8988T (cell line): ENCODE data around the gene LGR4.
"Not testable (repeated sequence)": the region's sequence is repeated elsewhere in the genome, so short reads cannot be mapped to it uniquely, and the experiment has no call there.

Source experiments
- DNase-seq: peaks from one replicate; pipeline ENCODE4 v3.0.0; 2011

LGR4 gene

GRCh38 chr11:27456140-27456794, 16.3 kb downstream of the LGR4 start:
- DNase-seq = no peak

- no peak for DNase-seq
Observed at GRCh38 chr11:27455667-27456066, 16.9 kb downstream of the LGR4 start.

DNA sequence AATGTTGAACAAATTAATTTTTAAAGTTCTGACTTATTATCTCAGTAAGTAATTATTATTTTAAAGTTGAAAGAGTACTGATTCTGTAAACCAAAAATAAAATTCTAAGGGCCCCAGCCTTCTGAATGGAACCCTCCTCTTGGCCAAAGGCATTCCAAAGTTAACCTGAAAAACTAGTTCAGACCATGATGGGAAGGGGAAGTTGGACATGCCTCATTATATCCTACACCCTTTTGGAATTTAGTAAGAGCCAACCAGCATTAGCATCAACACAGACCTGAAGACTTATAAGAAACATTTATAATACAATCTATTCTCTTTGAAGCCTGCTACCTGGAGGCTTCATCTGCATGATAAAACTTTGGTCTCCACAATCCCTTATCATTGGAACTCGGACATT, 18.9 kb downstream of the LGR4 start:
- no peak for DNase-seq

- no peak for DNase-seq
Observed at GRCh38 chr11:27452147-27452546, 20.4 kb downstream of the LGR4 start.

GRCh38 chr11:27451244-27451965, 21.2 kb downstream of the LGR4 start:
- DNase-seq = no peak

DNA sequence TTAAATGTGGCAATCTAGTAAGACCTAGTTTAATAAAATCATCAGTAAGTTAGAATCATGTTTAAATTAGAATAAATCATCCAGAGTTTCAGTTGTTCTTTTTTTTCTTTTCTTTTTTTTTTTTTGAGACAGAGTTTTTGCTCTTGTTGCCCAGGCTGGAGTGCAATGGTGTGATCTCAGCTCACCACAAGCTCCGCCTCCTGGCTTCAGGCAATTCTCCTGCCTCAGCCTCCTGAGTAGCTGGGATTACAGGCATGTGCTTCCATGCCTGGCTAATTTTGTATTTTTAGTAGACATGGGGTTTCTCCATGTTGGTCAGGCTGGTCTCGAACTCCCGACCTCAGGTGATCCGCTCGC, 24.4 kb downstream of the LGR4 start:
- DNase-seq = not testable (repeated sequence)

DNA sequence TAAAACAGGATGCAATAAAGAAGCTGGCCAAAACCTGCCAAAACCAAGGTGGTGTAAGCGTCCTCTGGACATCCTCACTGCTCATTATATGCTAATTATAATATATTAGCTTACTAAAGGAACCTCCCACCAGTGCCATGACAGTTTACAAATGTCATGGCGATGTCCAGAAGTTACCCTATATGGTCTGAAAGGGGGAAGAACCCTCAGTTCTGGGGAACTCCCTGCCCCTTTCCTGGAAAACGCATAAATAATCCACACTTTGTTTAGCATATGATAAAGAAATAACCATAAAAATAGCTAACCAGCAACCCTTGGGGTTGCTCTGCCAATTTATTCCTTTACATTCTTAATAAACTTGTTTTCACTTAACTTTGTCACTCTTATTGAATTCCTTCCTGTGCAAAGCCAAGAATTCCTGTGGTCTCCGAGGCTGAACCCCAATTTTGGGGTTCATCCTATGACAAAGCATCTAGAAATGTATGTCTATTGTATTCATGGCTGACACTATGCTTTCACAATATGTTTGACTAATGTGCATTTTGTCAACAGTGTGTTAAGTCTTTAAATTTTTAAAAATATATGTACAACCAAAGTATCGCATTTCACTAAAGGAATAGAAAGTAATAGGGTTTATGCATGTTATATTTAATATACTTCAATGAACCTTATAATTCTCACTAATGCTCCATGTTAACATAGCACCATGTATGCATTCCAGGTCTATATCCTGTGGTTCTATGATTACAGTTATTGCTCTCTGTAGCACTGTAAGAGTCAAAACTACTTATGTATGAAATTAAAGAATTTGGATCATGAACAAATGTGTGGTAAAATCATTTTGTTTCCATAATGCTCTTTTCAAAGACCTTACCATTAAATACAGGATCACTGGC, 25.1 kb downstream of the LGR4 start:
- DNase-seq = no peak

DNA sequence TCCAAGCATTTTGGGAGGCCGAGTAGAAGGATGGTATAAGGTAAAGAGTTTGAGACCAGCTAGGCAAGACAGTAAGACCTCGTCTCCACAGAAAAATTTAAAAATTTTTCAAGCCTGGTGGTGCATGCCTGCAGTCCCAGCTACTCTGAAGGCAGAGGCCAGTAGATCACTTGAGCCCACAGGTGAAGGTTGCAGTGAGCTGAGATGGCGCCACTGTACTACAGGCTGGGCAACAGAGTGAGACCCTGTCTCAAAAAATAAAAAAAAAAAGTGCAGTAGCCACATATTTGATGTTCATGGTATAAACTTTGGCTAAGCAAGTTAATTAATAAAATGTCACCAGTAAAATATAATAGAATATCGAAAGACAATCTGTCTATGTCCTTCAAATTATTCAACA, 27.0 kb downstream of the LGR4 start:
- no peak for DNase-seq

- DNase-seq = no peak
Observed at GRCh38 chr11:27444801-27445215, 27.8 kb downstream of the LGR4 start.

DNA sequence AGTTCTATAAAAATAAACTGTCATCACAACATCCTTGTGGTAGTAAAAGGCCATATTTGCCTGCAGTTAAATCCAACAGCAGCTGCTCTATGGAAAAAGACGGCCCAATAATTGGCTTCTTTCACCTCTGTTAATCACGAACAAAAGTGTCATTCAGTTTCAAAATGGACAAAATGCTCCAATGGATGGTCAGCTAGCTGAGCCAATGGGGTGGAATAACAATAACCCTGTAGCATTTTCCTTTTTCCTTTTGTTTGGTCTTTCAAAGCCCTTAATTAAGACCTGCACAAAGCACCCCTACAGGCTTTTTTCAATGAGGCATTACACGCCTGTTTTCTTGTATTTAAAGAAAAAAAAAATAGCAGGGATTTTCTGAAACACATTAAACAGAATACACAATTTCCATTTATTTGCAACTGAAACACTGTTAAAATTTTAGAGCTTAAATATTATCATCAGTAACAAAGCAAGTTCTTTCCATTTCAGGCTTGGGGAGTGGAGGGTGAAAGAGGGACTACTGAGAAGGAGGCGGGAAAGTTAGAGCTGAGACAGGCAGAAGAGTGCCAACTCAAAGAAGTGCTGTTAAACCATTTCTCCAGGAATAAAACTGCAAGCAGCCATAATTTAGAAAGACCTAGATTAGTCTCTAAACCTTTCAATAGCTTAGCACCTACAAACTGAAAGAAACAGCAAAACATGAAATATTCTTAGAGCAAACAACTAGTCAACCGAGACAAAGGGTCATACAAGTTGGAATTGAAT, 28.7 kb downstream of the LGR4 start:
- no peak for DNase-seq

- no peak for DNase-seq
Observed at GRCh38 chr11:27443227-27443626, 29.4 kb downstream of the LGR4 start.

DNA sequence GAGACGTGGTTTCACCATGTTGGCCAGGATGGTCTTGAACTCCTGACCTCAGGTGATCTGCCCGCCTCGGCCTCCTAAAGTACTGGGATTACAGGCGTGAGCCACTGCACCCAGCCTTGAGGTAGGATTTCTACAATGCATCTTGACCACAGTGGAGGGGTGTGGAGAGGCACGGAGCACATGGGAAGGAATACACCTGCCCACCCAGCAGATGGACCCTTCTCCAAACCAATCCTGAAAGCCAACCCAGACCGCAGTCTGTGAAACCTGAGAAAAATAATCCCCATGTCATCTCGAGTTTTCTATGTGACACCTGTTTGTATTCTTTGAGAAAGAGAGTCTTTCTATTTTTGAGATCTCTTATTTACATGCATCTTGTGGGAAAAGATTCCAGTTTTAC, 32.5 kb downstream of the LGR4 start:
- no peak for DNase-seq

- no peak for DNase-seq
Observed at GRCh38 chr11:27438595-27438981, 34.0 kb downstream of the LGR4 start.

- DNase-seq = no peak
Observed at GRCh38 chr11:27437829-27438594, 34.6 kb downstream of the LGR4 start.

DNA sequence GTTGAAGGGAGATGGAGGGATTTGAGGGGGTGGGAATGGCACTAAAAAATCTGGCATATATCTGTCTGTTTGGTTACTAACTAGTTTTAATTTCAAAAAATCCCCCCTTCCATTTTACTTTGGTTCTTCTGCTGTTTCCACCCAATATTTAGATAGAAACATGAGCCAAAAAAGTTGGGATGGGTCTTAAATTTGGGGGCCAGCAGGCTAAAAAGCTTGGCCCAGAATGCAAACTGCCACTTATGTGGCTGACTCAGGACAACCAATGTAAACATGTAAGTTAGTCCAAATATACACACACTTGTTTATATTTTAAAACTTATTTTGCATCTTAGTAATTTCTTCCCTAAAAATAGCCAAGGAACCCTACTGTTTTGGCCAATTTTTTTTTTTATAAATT, 35.7 kb downstream of the LGR4 start:
- no peak for DNase-seq

GRCh38 chr11:27433742-27434141, 38.8 kb downstream of the LGR4 start:
- DNase-seq = no peak

DNA sequence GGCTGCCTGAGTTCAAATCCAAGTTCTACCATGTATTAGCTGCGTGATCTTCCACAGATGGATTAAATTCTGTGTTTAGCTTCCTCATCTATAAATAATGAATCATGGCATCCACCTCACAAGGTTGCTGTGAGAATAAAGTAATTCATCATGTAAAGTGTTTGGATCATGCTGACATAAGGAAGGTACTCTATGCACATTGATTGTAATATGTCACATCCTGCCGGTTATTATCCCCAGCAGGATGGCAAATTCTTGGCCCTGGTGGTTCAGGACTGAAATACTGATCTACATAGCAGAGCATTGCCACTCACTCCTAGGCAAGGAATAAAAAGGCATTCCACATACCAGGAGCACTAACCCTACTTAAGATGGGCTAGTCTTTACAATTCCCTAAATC, 40.8 kb downstream of the LGR4 start:
- DNase-seq = no peak

DNA sequence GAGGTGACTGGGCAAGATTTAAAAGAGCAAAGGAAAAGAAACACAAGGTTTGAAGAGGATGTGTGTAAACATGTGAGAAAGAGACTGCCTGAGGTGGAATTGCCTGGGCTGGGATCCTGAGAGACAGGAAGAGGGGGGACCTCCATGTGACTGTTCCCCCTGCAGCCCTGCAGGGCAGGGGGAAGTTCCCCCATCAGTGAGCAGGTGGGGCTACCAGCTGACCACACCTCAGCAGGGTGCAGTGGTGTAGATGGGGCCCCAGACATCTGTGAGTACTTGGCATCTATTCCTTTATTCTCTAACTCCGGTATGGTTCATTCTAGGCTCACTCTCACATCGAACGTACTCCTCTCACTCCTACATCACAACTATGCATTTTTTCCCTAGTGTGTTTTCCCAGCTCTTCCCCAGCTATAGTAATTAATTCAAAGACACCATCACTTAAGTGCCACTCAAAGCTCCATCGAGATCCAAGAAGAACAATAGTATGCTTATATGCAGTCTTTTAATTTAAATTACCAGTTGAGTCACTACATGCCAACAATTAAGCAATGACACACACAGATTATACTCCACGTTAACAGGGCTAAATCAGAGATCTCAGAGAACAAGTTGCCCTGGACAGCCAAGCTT, 42.7 kb downstream of the LGR4 start:
- no peak for DNase-seq

GRCh38 chr11:27427183-27427980, 45.2 kb downstream of the LGR4 start:
- DNase-seq = no peak

DNA sequence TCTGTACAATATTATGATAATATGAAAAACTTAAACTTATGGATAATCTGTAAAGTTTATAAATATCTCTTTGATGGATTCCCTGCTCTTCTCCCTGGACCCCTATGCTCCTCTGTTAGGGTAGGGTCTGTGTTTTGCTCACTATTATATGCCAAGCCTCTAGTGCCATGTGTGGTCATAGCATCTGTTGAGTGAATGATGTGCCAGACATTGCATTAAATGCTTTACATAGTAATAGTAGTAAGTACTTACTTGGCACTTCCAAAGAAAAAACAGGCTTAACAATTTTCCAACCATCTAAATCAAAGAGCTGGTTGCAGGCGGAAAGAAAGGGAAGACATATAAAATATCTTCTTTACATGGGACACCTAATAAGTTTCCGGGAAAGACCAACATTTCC, 46.8 kb downstream of the LGR4 start:
- DNase-seq = no peak

- no peak for DNase-seq
Observed at GRCh38 chr11:27423125-27423524, 49.5 kb downstream of the LGR4 start.
